Right forelimb (tissue), 1 donor: ENCODE measurements around the gene PHLDA3.

Source experiments
- DNase-seq: peaks from one replicate; pipeline ENCODE4 v3.0.0-alpha.2; 2018

Gene PHLDA3

GRCh38 chr1:201461645-201462441 lies 7.1 kb downstream of the PHLDA3 start:
- DNase-seq: peak; percentile 58

- no peak for DNase-seq
These were observed 8.0 kb downstream of the PHLDA3 start for GRCh38 chr1:201460814-201461644.

GRCh38 chr1:201459775-201460174 lies 9.2 kb downstream of the PHLDA3 start:
- DNase-seq: no peak

- no peak for DNase-seq
These were observed 9.9 kb downstream of the PHLDA3 start for GRCh38 chr1:201459052-201459451.

GRCh38 chr1:201457508-201457960 lies 11.5 kb downstream of the PHLDA3 start:
- DNase-seq: no peak

GRCh38 chr1:201456499-201457309 lies 12.3 kb downstream of the PHLDA3 start:
- peak; percentile 57 for DNase-seq

GRCh38 chr1:201455098-201455497 lies 13.9 kb downstream of the PHLDA3 start:
- no peak for DNase-seq

GRCh38 chr1:201454608-201455007 lies 14.4 kb downstream of the PHLDA3 start:
- no peak for DNase-seq

- no peak for DNase-seq
These were observed 16.1 kb downstream of the PHLDA3 start for GRCh38 chr1:201452866-201453265.

GRCh38 chr1:201450721-201451291 lies 18.2 kb downstream of the PHLDA3 start:
- DNase-seq: peak; percentile 85

GRCh38 chr1:201448990-201449389 lies 20.0 kb downstream of the PHLDA3 start:
- no peak for DNase-seq

GRCh38 chr1:201447903-201448871 lies 20.8 kb downstream of the PHLDA3 start:
- peak; percentile 79 for DNase-seq

- DNase-seq: no peak
These were observed 23.7 kb downstream of the PHLDA3 start for GRCh38 chr1:201445310-201445709.

- DNase-seq: no peak
These were observed 24.2 kb downstream of the PHLDA3 start for GRCh38 chr1:201444792-201445191.

GRCh38 chr1:201443747-201444146 lies 25.2 kb downstream of the PHLDA3 start:
- no peak for DNase-seq

- no peak for DNase-seq
These were observed 32.0 kb downstream of the PHLDA3 start for GRCh38 chr1:201436969-201437368.

GRCh38 chr1:201436393-201436792 lies 32.6 kb downstream of the PHLDA3 start:
- no peak for DNase-seq

GRCh38 chr1:201434266-201434665 lies 34.7 kb downstream of the PHLDA3 start:
- no peak for DNase-seq

- no peak for DNase-seq
These were observed 35.4 kb downstream of the PHLDA3 start for GRCh38 chr1:201433609-201434008.

- DNase-seq: no peak
These were observed 38.2 kb downstream of the PHLDA3 start for GRCh38 chr1:201430776-201431175.

- no peak for DNase-seq
These were observed 39.1 kb downstream of the PHLDA3 start for GRCh38 chr1:201429736-201430501.
